HG03095 (cell line): Measurements from ENCODE around the gene CMSS1.
A peak's percentile ranks its signal among the peaks of the same experiment; 100 is the strongest.

Source experiments
- ATAC-seq: cut with Tn5 transposase; IDR thresholded peaks from one replicate; pipeline ENCODE4 v1.9.1; 2021; ENCODE audit warnings: moderate library complexity; ENCODE audit not compliant: unreplicated experiment

The CMSS1 gene

DNA sequence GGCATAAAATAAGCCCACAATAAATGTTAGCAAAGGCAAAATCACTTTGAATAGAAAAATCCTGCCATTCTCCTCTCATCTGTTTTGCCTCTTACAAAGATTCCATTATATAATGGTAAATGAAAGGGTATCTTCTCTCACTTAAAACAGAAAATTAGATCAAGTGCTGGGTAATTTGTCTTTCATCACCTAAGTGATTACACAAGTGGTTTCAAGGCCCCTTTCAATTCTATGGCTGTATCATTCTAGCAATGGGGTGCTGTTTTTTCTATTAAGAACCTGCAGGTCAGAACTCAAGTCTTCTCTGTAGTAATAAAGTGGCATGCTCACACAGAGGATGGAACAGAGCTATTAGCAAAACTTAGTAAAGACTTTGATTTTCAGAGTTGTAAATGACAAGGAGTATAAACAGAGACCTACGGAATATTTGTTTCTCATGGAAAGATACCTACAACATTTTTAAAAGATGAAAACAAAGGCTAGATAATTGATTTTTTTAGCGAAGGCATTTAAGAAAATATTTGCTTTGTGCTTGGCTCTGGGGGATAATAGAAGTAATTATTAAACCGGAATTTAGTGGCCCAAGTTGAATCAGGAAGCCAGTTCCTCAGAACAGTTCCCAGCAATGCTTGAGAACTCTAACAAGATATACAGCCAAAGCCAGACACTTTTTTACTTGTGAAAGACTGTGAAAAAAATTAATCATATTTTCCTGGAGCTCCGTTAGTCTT is 137.4 kb downstream of the CMSS1 start:
- no peak for ATAC-seq

DNA sequence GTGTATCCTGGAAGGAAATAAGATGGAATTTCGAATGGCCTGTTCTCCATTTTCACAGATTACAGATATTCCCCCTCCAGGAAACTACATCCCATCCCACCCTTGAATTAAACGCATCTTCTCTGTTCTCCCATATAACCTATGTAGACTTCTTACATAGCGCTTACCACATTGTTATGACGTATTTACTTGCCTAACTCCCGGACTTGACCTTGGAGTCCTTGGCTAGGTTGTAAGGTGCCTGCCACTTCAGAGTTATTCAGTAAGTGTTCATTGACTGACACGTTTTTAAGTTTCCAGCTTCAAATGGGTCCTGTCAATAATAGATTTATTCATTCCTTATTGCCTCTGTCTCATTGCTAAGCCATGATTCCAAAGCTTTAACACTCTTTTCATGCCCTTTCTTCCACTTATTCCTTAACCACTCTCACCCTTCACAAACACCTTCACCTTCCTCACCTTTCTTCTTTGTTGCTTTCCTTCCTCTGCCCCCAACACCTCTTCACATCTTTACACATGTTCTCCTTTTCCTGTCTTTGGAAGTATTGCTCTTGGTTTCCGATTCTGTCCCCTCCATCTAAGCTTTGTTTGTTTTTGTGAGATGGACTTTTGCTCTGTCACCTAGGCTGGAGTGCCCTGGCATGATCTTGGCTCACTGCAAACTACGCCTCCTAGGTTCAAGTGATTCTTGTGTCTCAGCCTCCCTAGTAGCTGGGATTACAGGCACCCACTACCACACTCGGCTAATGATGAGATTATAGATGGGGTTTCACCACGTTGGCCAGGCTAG is 138.3 kb downstream of the CMSS1 start:
- ATAC-seq, result no peak

DNA sequence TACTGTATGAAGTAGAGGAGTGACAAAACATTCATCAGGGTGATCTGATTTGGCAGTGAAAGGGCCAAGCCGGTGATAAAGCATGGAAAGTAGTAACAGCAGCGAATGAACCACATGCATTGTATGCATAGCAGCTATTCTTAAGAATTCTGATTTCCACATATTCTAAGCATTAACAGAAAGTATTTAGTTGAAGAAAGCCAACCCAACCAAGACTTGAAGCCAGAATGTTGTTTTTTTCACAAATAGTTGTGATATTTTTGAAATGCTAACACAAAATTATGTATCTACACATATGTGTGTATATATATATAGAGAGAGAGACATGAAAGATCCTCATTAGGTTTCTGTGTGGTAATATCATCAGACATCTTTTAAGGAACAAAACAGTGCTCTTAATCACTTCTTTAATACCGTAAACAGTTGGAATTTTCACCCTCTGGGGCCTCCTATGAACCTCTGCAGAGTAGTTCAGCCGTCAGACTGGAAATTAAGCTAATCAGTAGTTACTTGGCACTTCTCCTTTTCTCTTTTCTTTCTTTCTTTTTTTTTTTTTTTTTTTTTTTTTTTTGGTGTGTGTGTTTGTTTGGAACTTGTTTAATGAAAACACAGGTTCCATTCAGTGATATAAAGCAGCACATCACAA is 139.6 kb downstream of the CMSS1 start:
- ATAC-seq, result no peak

DNA sequence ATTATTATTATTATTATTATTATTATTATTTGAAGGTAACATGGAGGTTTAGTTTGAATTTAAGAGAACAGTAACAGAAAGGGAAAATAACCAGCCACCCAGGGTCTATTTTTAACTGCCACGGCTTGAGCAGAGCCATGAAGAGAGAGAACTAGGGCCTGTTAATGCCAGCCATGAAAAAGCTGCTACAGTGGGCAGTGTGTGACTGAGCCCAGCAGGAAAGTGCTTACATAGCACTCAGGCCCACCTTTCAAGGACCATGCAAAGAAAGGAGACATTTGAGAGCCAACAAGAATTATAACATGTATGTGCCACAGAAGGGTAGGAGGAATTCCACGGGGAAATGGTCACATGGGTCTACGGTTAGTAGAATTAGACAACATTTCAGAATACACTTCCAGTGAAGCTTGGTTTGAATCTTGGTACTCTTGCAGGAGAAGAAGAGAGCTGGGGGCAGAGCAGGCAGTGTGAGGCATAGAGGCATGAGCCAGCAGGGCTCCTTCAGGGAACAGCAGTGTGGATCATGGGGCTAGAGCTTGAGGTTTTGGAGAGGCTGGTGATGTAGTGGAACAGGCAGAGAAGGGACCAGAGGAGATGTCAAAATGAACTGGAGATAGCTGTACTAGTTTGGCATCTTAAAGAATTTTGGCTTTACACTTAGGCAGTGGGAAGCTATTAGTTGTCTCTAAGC is 140.7 kb downstream of the CMSS1 start:
- ATAC-seq, result no peak

DNA sequence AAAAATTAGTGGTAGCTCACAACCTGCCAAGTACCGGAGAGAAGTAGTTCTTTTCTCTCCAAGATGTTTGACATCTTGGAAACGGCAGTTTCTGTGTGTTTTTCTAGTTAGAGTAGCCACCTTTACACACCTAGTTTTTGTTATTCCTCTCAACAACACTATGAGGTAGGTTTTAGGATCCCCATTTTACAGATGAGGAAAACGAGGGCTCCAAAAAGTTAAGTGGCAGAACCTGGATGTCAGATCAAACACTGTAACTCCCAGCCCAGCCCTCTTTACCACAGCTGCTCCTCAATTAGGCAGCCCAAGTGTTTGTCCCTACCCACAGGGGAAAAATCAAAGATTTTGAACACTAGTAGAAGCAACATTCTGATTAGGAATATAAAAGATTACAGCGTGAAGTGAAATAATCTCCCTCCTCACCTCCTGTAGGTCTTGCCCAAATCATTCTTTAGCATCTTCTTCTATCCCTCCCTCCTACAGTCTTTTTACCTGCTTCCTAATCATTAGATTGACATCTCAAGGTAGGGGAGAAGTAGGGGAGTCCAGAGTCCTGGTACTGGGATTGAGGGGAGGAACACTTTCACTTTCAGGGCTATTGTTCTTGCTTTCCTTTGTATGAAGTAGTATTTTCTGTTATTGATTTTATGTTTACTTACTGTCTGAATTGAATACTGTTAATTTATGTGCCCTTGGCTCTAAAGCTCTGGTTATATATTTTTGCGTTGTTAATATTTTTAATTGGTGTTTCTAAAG is 142.6 kb downstream of the CMSS1 start:
- ATAC-seq, result no peak

DNA sequence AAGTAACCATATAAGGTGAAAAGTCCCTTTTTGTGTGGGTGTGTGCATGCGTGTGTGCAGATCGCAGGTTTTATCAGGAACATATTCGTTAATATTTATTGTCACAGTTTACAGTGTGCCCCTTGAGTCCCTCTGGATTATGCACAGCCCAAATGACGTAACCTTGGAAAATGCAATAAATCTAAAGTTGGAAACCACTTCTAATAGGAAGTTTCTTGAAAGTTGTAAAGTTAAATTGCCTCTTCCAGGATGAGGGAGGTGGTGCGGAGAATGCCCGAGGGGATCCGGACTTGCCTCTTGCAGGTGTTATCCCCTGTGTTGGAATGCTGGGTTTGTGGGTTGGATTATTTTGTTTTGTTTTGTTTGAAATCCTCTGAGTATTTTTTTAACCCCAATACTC is 143.3 kb downstream of the CMSS1 start:
- ATAC-seq, result no peak

DNA sequence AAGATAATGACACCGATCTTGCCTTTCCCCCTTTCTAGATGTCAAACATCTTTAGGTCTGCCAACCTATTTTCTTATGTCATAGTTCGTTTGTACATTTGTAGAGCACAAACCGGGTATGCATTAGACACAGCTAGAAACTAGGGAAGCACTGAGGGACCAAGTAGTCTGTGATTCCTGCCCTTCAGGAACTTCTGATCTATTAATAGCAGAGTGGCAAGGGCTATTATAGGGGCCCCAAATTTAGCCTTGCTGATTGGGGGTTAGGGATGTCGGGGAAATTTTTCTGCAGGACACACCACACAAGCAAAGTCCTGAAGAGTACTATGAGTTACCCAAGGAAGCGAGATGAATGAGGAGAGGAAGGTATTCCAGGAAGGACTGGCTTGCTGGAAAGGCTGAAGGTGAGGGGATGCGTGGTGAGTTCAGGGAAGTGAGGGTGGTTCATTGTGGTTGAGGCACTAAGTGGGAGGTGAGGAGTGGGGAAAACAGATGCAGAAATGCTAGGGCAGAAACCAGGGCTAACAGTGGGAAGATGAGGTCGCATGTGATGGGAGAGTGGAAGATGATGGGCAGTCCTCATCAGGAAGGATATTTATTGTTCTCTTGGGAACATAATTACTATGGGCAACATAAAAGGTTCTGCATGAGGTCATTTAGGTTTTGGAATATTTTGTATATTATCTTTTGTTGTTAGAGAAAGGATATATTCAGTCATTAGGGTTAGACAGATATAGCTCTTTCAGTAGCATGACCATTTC is 144.3 kb downstream of the CMSS1 start:
- ATAC-seq, result no peak

DNA sequence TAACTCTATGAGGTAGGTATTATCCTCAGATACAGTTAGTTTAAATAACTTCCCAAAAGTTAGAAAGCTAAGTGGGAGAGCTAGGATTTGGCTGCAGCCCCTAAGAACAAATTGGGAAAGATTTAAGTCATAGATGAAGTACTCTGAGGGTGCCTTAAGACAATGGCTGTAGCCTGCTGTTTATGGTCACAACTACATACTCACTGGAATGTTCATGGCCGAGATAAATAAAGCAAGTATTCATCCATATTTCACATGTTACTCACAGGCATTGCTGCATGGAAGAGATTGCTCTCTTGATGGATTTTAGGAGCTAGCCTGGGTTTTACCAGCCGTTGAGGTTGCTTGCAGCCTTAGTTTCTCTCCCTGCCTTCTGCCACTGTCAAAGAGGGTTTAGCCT is 145.0 kb downstream of the CMSS1 start:
- ATAC-seq, result no peak

DNA sequence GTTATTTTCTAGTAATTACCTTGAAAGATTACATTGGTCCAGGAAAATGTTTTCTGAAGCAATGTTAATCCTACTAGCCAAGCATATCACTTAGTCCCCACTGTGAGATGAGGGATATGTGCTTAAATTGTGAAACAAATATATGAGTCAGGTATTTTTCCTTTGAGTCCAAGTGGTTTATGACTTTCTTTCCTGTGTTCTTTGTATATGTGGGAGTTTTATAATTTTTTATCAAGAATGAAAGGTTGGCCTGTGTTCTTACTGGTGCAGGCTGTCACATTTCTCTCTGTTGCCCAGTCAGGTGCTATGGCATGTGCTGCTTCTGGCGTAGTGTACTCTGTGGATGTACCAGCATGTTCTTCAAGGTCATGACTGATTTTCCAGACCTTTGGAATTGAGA is 147.4 kb downstream of the CMSS1 start:
- no peak for ATAC-seq

DNA sequence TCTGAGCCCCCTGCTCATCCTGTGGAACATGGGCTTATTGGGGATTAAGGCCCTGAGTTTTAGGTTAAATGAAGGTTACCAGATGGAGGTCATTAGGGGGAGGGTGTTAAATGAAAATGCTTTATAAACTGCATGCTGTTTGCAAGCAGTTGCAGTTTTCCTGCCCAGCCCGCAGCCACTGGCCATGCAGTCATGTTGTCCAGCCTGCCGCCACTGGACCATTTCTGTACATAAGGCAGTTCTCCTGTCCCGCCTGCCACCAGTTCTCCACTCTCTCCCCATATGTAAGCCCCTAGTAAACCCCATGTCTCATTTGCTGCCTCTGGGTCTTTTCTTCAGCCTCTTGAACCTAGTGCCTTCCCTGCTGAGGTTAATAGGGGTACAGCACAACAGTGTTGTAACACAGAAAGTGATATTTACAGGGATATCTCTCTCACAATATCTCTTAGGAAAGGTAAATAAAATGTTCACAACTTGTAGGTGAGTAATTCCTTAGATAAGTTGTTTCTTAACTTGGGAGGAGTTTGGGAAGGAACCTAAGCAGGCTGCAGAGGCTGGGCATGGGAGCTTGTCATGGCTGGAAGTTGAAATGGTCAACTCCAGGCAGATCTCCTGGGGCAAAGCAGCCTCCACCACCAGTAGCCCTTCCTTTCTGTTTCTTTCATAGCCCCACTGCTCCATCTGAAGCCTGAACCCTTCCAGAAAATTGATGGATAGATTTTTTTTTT is 148.2 kb downstream of the CMSS1 start:
- no peak for ATAC-seq

DNA sequence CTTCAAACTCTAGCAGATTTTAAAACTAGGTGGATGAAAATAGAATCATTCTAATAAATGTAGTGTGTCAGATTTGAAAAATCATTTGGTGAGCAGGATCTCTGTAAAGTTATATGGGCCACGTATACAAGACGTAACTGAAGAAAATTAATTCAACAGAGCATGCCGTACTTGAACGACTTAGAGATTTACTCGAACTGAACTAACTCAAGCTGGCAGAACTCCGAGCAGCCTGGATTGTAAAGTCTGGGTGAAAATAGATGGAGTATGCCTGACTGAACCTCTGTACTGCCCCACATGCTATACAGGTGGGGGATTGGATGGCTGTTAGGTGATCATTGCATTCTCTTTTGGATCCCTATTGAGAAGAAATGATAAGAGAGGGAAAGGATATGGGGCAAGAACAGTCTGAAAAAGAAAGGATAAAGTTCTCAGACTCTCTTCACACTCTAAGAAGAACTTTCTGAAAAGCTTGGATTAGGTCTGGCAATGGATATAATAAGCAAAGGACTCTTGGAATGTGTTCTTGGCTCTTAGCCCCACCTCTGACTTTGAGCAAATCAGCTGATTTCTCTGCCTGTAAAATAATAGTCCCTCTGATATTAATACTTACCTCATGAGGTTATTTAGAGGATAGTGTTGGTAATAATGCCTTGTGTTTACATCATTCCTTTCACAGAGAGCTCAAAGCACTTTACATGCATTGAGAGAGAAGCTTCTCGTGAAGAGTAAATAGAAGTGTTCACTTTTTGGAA is 149.2 kb downstream of the CMSS1 start:
- no peak for ATAC-seq

DNA sequence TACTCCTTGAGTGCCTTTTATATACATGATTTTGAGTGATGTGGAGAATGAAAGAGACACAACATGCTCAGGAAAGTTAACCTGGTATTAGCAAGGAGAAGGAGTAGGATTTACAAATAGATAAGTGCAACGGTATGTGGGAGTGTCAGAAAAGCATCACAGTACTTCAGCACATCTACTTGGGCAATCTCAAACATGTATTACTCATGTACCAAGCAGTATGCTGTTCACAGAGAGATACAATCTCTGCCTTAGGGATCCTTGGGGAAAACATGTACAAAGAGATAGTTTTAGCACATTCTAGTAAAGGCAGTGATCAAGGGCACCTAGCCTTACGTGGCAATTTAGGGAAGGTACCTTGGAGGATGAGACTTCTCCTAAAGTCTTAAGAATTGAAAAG is 150.1 kb downstream of the CMSS1 start:
- no peak for ATAC-seq

DNA sequence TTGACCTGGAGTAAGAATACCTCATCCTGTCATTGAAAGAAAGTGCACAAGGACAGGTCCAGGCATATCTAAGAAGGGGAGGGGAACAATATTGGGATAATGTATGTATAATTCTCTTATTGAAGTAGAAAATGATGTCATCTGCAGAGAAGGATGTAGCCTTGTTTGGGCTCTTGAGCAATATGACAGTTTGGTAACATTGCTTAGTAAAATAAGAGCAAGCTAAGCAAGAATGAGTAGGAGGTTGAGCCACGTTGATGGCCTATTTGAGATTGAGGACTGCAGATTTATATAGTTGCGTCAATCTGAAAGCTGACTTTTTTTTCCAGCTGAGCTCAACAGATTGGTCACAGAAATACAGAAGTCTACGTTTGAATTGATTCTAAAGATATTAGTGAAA is 151.5 kb downstream of the CMSS1 start:
- ATAC-seq, result no peak

DNA sequence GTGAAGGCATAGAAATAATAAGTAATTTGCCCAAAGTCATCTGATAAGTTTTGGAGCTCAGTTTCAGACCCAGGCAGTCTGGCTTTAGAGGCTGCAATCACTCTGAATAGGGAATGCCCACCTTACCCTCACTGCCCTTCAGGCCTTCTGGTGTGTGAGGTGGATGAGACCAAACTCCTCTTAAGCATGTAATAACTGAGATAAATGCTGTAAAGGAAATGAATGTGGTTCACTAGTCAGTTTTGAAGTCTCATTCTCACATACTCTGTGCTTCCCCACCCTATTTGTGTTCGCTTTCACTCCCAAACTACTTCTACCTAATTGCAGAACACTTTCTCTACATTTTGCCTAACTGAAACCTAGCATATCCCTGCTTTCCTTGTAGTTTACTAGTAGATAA is 152.5 kb downstream of the CMSS1 start:
- ATAC-seq, result peak; percentile 98

DNA sequence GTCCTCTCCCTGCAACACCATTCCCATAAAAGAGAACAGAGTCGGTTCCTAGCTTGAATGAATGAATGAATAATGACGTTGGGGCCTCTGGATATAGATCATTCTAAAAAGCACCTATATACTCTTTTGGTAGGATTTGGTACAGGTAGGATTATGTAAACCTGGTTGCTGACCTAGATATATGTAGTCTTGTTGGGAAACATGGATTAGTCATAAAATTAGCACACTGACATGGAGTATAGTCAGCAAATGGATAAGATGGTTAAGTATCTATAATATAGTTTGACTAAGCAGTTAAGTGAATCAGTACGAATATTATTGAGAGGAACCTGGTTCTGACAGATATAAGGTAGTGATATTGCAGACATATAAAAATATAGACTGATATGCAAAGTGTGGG is 154.1 kb downstream of the CMSS1 start:
- ATAC-seq, result no peak

DNA sequence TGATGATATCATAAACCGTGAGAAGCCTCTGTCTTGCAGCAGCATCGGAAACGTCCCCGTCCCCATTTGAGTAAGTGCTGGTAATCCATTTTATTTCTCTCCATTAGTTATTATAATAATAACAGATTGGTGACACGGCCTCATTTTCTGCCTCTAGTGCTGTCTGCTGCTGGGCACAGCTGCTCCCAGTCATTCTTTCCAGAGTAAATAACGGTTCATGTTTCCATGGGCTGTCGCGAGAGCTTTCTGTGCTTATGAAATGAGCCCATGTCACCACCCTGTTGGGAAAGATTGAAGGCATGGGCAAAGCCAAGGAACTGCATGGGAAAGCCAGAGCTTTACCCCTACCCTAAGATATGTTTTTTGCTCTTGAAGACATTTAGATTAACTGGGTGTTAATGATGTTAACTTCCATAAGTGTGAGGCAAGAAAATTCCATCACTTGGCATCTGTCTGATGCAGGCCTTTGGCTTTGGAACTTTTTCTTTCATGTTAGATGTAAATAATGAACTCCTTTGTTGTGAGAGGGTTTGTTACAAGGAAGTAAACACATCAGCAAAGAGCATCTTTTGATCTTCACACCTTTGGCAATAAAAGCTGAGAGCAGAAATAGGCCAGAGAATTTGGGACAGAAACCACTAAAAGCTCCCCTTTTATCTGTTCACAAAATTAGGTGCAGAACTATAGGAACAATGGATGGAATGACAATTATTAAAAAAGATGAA is 154.9 kb downstream of the CMSS1 start:
- no peak for ATAC-seq

DNA sequence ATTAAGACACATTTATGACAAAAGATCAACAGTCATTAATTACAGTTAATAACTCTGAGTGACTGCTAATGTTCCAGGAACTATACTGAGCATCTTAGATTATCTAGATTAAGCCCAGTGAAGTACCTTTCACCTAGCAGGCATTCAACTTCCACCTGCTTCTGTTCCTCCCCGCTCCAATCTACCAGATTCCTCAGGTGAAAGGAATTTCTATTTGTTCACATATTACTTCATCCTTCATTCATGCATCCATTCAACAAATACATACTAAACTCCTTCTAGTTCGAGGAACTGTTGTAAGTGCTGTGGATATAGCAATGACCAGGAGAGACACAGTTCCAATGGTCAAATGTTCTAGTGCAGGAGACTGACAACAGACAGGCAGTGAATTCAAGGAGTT is 157.3 kb downstream of the CMSS1 start:
- ATAC-seq, result no peak

DNA sequence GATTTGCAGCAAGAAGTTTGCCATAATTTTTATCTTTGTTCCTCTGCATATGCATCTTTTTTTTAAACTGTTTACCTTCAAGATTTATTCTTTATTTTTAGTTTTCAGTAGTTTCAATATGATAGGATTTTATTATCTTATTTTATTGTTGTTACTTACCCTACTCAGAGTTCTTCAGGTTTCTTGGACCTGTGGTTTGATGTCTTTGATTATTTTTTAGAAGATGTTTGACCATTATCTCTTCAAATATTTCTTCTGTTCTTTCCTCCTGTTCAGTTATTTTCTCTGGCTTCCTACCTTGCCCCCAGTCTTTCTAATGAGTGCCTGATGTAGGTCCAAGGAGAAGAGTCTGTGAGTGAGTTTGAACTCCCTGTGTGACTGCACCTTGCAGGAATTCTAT is 158.9 kb downstream of the CMSS1 start:
- ATAC-seq, result no peak
